ENCODE measurements around the gene ZBTB42. TPM values are rescaled to one million over a fixed set of nuclear protein-coding genes. Genes with fewer than 3 reads are reported as not detected.

ZBTB42 gene
- total and polyA plus RNA-seq, 12 donors = 1.8 to 9.2 (median 5.9) TPM

DNA sequence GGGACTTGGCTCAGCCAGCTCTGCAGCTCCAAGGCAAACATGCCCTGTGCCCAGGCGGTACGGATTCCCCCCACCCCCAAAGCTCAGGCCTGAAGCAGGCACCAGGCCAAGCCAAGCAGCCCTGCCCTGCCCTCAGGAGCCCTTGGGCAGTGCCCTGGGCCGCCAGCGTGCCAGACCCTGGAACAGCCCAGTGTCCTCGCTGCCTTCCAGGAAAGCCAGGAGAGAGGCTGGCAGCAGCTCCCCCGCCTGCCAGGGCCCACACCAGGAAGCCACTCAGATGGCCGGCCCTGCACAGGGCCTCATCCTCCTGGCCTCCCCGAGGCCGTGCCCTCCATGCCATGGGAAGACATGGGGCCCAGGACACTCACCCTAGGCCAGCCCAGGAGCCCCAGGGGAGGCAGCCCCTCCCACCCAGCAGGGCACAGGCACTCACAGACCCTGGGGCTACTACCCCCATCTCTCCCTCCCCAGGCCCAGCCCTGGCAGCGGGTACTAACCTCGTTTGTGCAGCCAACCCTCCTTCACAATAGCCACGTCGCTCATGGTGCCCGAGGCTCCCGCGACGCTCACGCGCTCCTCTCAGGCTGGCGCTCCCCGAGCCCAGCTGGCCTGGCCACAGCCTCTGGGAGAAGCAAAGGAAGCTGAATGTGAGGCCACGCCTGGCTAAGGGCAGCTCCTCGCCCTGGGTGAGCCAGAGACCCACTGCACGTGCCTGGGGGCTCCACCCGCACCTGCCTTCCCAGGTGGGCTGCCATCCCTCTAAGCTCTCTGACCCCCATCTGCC is 8.6 kb upstream of the ZBTB42 start:
- no peaks in the 10 kb centered on the region for H3K27me3 ChIP-seq
- peak overlapping the region in 9 of 10 donors; percentile 2 to 89 (median 66) for H3K27ac ChIP-seq
- H3K36me3 ChIP-seq = peaks cover 0 to 53% (median 4%) of the 10 kb centered on the region in 9 donors
- peaks cover 29 to 74% (median 68%) of the 10 kb centered on the region in 9 donors for H3K4me1 ChIP-seq
- peak; percentile 72 for DNase-seq
- 67 to 72% methylated on average over 25 of the region's 25 CpGs for WGBS, 2 donors
- TF ChIP-seq, protein P1, sequence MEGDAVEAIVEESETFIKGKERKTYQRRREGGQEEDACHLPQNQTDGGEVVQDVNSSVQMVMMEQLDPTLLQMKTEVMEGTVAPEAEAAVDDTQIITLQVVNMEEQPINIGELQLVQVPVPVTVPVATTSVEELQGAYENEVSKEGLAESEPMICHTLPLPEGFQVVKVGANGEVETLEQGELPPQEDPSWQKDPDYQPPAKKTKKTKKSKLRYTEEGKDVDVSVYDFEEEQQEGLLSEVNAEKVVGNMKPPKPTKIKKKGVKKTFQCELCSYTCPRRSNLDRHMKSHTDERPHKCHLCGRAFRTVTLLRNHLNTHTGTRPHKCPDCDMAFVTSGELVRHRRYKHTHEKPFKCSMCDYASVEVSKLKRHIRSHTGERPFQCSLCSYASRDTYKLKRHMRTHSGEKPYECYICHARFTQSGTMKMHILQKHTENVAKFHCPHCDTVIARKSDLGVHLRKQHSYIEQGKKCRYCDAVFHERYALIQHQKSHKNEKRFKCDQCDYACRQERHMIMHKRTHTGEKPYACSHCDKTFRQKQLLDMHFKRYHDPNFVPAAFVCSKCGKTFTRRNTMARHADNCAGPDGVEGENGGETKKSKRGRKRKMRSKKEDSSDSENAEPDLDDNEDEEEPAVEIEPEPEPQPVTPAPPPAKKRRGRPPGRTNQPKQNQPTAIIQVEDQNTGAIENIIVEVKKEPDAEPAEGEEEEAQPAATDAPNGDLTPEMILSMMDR (IDR thresholded peaks at IDR 0.05) = no peak
- no peak overlapping the region for H3K4me3 ChIP-seq
- H3K9me3 ChIP-seq = no peaks in the 10 kb centered on the region
- intact Hi-C loops (cut with DNase I) = loop anchor here in 3 of 10 donors (5.0 kb wide), 2 partner anchors 35 to 40 kb away; partner anchors contain the start of gene SIVA1 (in 2 of the 3)
- ATAC-seq = peak; percentile 36 to 83 (median 75)

DNA sequence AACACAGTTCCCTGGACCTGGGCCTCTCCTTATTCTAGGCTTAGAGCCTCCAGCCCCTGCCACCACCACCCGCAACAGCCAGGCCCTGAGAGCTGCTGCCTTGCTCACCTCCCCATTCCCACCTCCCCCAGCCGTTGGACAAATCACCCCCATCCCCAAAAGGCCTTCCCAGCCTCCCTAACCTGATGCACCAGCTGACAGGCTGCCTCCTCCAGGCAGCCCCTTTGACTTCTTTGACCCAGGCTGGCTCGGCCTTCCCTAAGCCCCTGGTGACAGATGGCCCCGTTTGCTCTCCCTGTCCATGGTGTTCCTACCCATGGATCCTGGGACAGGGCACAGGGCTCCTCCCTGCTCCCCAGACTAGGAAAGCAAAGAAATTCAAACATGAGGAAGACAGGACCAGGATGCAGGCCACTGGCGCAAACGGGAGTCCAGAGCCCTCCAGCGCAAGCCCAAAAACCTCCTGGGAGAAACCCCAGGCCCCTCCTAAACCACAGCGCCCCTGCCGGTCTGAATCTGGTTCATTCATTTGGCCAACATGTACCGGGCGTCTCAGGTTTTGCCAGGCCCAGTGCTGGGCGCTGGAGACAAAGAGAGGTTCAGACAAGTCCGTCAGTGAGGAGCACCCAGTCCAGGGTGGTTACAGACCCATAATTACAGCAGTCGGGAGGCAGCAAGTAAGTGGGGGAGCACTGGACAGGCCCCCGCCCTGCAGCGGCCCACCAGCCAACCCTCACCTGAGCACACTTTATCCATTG is 7.8 kb upstream of the ZBTB42 start:
- intact Hi-C loops (cut with DNase I) = loop anchor here in 3 of 10 donors (5.0 kb wide), 2 partner anchors 36 to 41 kb away; partner anchors contain the start of gene SIVA1 (in 2 of the 3)
- H3K36me3 ChIP-seq = peaks cover 0 to 45% (median 4%) of the 10 kb centered on the region in 9 donors
- 85% methylated on average over 16 of the region's 16 CpGs for WGBS, 2 donors

DNA sequence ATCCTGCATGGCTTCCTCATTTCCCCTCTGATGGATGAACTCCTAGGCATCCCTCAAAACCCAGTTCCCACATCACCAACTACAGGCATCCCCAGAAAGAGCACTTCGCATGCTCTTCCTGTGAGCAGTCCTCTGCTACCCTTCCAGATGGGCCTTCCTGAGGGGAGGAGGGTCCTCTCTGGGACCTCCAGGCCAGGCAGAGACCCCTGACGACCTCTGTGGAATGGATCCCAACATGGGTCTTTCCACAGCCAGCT is 7.3 kb upstream of the ZBTB42 start:
- intact Hi-C loops (cut with DNase I) = loop anchor here in 3 of 10 donors (5.0 kb wide), 2 partner anchors 36 to 41 kb away; partner anchors contain the start of gene SIVA1 (in 2 of the 3)
- TF ChIP-seq, protein P1 (IDR thresholded peaks at IDR 0.05) = no peak
- ATAC-seq (no peak), DNase-seq (no peak)
- Histone ChIP-seq H3K27me3 (no peaks in the 10 kb centered on the region), H3K36me3 (peaks cover 0 to 40% (median 4%) of the 10 kb centered on the region in 9 donors), H3K9me3 (no peaks in the 10 kb centered on the region), H3K4me1 (peaks cover 26 to 72% (median 65%) of the 10 kb centered on the region in 9 donors), H3K4me3 (peak overlapping the region in 7 of 10 donors; percentile 71 to 92 (median 86)), H3K27ac (peak overlapping the region in 6 of 10 donors; percentile 54 to 93 (median 90))
- WGBS, 2 donors = 92 to 97% methylated on average over 2 of the region's 2 CpGs

More for the DNA sequence above, 7.8 kb upstream of the ZBTB42 start:
- Histone ChIP-seq H3K9me3 (no peaks in the 10 kb centered on the region), H3K27ac (peak overlapping the region in 7 of 10 donors; percentile 54 to 93 (median 89)), H3K4me1 (peaks cover 26 to 74% (median 68%) of the 10 kb centered on the region in 9 donors), H3K4me3 (peak overlapping the region in 4 of 10 donors; percentile 71 to 92 (median 86)), H3K27me3 (no peaks in the 10 kb centered on the region)
- no peak for DNase-seq
- no peak for ATAC-seq
- TF ChIP-seq, protein P1 (IDR thresholded peaks at IDR 0.05) = no peak

DNA sequence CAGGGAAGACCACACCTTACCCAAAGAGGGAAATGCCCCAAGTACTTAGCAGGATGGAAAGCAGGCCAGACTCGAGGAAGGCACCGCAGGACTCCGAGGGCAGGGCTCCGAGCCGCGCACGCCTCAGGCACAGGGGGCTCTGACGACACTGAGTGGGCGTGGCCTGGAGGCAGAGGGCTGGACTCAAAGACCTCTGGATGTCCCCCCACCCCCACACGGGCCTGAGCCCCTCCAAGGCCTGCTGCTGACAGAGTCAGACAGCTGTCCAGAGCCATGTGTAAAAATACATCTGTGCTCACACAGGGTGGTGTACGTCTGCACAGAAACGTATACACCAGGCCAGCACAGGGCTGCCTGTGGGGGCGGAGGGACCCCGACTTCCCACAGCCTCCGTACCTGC is 6.8 kb upstream of the ZBTB42 start:
- Histone ChIP-seq H3K4me3 (peak overlapping the region; percentile 64 to 92 (median 84)), H3K4me1 (peaks cover 26 to 76% (median 61%) of the 10 kb centered on the region in 9 donors), H3K9me3 (no peaks in the 10 kb centered on the region), H3K36me3 (peaks cover 0 to 36% (median 4%) of the 10 kb centered on the region in 9 donors), H3K27me3 (no peaks in the 10 kb centered on the region), H3K27ac (peak overlapping the region in 9 of 10 donors; percentile 63 to 94 (median 89))
- peak in 1 of 2 donors; percentile 59 for DNase-seq
- intact Hi-C loops (cut with DNase I) = loop anchor here in 4 of 10 donors (2.0 to 5.0 kb wide), 3 partner anchors 25 to 42 kb away; partner anchors contain the start of gene SIVA1 (in 2 of the 4)
- TF ChIP-seq, protein P1 (IDR thresholded peaks at IDR 0.05) = no peak
- peak in 5 of 8 donors; percentile 0 to 7 (median 4) for ATAC-seq
- WGBS, 2 donors = 8 to 9% methylated on average over 15 of the region's 15 CpGs

Data from heart right ventricle (tissue), 16 donors.